Measurements from ENCODE around the gene GNAL.
"Not testable (repeated sequence)": the region's sequence is repeated elsewhere in the genome, so short reads cannot be mapped to it uniquely, and the experiment has no call there.

GNAL gene

GRCh38 chr18:11669271-11669947, 19.7 kb upstream of the GNAL start:
- ATAC-seq = no peak
- DNase-seq = no peak

DNA sequence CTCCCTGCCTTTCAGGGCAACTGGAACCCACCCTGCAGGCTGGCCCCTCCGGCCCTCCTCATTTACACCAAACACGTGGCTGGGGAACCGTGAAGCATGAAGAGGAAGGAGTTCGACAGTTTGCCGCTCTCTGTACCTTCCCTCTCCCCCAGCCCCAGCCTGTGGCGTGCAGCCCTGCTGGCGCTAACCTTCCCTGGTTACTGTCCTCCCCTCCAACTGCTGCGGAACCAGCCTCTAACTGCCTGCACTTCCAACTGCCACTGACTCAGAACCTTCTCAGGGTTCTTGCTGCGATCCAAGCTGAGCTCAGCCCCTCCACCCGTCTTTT, 19.2 kb upstream of the GNAL start:
- DNase-seq (no peak), ATAC-seq (no peak)

GRCh38 chr18:11671156-11671555, 17.9 kb upstream of the GNAL start:
- ATAC-seq (no peak), DNase-seq (no peak)

- ATAC-seq (no peak), DNase-seq (no peak)
These were observed 16.9 kb upstream of the GNAL start for GRCh38 chr18:11672198-11672597.

DNA sequence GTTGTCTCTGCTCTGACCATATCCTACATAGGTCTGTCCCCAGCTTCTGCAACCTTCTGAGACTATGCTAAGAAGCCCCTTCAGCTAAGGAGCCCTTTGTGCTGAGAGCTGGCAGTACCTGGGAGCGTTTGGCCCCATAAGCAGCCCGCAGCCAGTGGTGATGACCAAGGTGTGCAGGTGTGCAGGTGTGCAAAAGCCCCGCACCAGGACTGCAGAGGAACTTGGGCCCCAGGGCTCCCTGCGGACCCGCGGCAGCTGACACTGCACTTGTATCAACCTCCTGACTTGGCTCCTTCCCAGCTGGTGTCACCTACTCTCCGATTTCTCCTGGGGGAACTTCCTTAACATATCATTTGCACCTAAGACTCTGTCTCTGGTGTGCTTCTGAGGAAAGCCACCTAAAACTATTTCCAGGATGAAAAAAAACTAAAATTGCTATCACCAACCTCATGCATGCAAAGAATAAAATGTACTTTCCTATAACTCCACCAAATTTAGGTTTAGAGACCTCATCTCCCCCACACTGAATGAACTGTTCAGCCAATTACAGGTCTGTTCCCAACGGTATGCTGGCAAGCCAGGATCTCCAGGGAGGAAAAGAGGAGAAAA, 16.1 kb upstream of the GNAL start:
- DNase-seq (no peak), ATAC-seq (no peak)

- ATAC-seq = no peak
- DNase-seq = no peak
These were observed 15.5 kb upstream of the GNAL start for GRCh38 chr18:11673560-11673959.

DNA sequence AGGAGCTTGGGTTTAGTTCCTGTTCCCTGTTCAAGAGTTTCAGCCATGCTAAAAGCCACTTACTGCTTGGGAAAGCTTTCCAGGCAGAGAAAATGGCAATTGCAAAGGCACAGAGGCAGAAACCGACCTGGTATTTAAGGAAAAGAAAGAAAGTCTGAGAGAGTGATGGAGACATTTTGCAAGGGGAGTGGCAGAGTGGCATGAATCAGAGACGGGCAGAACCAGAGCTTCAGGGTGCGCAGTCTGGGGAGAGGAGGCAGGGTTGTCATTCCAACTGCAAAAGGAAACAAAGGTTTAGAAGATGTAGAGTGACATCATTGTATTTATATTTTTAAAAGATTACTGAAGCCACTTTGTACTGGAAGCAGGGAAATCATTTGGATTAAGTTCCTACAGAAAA, 14.9 kb upstream of the GNAL start:
- no peak for DNase-seq
- ATAC-seq = no peak

GRCh38 chr18:11676386-11676785, 12.7 kb upstream of the GNAL start:
- DNase-seq (no peak), ATAC-seq (no peak)

DNA sequence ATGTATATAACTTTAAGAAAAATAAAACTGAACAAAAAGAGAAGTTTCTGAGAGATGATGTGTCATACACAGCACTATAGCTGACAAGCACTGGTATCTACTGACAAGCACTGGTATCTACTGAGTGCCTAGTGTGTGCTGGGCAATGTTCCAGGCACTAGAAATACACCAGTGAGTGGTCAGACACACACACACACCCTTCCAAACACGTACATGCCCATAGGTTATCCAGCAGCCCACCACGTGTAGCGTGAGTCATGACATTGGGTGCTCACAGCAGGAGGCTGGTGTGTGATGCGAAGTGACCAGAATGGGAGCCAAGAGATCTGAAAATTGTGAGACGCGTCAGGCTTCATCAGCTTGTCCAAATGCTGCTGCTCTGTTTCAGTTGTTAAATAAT, 12.2 kb upstream of the GNAL start:
- ATAC-seq (no peak), DNase-seq (no peak)

DNA sequence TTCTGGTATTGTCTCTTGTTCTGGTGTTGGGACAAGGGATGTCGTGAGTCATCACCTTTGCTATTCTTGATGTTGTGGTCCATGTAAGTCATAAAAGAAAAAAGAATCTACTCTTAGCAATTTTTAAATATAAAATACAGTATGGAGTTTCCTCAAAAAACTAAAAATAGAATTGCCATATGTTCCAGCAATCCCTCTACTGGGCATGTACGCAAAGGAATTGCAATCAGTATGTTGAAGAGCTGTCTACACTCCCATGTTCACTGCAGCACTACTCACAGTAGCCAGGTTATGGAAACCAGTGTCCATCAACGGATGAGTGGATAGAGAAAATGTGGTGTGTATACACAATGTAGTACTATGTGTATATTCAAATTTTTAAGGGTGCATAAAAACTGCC, 10.9 kb upstream of the GNAL start:
- no peak for ATAC-seq
- no peak for DNase-seq

GRCh38 chr18:11689669-11690565, 853 bp downstream of the GNAL start:
- ATAC-seq (peak; percentile 34), DNase-seq (peak; percentile 9)

DNA sequence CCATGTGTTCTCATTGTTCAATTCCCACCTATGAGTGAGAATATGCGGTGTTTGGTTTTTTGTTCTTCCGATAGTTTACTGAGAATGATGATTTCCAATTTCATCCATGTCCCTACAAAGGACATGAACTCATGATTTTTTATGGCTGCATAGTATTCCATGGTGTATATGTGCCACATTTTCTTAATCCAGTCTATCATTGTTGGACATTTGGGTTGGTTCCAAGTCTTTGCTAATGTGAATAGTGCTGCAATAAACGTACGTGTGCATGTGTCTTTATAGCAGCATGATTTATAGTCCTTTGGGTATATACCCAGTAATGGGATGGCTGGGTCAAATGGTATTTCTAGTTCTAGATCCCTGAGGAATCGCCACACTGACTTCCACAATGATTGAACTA, 1.6 kb downstream of the GNAL start:
- not testable (repeated sequence) for ATAC-seq

DNA sequence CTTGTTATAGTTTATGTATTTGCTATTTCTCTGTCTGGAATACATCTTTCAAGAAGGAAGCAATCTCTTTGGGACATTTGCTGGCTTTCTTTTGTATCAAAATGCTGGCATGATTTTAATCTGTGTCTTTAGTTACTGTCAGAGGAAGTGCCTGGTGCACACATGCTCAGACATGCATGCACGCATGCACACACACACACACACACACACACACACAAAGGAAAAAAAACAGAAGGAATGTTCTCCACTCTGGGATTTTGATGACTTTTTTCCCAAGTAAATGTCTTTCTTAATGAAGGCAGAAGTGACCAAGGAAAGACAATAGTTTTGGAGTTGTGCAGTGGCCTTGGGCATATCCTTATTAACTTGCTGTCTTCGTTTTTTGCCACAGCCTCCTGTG, 6.7 kb downstream of the GNAL start:
- ATAC-seq (no peak), DNase-seq (no peak)

More for the DNA sequence above, 1.6 kb downstream of the GNAL start:
- DNase-seq = not testable (repeated sequence)

DNA sequence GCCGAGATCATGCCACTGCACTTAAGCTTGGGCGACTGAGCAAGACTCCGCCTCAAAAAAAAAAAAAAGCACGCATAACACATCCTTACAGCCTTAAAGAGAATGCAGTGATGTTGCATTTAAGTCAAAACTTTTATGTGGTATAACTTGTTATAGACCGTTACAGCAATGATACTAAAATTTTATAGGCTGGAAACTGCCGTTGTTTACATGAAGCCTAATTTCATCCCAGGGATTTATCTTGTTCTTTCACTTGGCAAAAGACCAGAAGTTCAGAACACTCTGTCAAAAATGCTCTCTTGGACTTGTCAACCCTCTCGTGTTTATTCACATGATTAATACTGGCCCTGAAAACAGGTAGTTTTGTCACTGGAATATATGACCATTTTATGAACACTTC, 7.4 kb downstream of the GNAL start:
- DNase-seq (no peak), ATAC-seq (no peak)

- no peak for ATAC-seq
These were observed 11.8 kb downstream of the GNAL start for GRCh38 chr18:11700876-11701275.

GRCh38 chr18:11710578-11710977, 21.5 kb downstream of the GNAL start:
- no peak for DNase-seq
- ATAC-seq = no peak

More at GRCh38 chr18:11700876-11701275, 11.8 kb downstream of the GNAL start:
- no peak for DNase-seq

- DNase-seq (no peak), ATAC-seq (no peak)
These were observed 24.7 kb downstream of the GNAL start for GRCh38 chr18:11713756-11714155.

- no peak for DNase-seq
- no peak for ATAC-seq
These were observed 25.3 kb downstream of the GNAL start for GRCh38 chr18:11714244-11714918.

DNA sequence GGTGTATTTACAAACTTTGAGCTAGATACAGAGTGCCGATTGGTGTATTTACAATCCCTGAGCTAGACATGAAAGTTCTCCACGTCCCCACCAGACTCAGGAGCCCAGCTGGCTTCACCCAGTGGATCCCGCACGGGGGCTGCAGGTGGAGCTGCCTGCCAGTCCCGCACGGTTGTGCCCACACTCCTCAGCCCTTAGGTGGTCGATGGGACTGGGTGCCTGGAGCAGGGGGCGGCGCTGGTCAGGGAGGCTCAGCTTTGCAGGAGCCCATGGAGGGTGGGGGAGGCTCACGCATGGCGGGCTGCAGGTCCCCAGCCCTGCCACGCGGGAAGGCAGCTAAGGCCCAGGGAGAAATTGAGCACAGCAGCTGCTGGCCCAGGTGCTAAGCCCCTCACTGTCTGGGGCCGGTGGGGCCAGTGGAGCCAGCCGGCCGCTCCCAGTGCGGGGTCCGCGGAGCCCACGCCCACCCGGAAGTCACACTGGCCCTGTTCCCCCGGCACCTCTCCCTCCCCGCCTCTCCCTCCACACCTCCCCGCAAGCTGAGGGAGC, 27.8 kb downstream of the GNAL start:
- DNase-seq, ATAC-seq: not testable (repeated sequence)

DNA sequence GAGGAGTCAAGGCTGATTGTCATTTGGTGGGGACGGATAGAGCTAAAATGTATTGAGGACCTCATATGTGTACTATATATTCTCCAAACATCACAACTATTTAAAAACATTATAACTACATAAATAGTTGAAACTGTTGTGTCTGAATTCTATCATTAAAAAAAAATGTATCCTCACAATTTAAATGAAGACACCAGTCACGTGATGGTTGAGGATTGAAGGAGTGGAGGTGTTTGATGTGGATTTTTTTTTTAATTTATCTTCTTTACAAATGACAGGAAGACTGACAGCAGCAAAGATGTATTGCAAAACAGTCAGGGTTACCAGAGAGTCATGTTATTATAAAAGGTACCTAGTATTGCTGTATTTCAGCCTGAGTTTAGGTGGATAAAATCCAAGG, 30.0 kb downstream of the GNAL start:
- DNase-seq = no peak
- ATAC-seq = no peak

DNA sequence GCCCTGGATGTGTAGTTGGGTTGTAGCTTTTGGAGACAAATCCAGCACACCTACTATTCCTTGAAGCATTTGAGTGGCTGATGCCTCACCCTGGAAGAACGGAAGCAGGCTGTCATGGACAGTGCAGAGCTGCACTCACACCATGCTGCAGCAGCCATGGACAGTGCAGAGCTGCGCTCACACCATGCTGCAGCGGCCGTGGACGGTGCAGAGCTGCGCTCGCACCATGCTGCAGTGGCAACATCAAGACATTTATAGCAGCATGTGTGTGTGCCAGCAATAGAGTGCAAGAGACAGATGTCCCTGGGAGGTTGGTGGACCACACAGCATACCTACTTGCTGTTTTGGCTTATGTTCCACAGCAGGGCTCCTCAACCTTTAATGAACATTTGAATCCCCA, 30.6 kb downstream of the GNAL start:
- ATAC-seq = no peak
- DNase-seq = no peak

DNA sequence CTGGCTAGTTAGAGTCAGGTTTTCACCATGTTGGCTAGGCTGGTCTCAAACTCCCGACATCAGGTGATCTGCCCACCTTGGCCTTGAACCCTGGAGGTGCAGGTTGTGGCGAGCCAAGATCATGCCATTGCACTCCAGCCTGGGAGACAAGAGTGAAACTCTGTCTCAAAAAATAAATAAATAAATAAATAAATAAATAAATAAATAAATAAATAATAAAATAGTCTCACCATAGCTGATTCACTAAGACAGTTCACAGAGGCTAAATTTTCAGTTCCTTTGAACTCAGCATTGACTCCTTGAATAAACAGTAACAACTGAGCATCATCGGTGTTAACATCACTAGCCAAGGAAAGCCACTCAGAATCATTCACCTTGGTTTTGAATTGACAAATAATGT, 32.7 kb downstream of the GNAL start:
- DNase-seq = no peak
- ATAC-seq = no peak

Data from stimulated activated naive CD8-positive, alpha-beta T cell treated with anti-CD3 and anti-CD28 coated beads, Interleukin-15, Interleukin-2, amounts not matched to agents 100 U/mL and 50 U/mL, for 24 hours (primary cell).